Activated CD8-positive, alpha-beta memory T cell treated with anti-CD3 and anti-CD28 coated beads for 48 hours (primary cell): ENCODE data around the gene SPINT3.
"Not testable (repeated sequence)": the region's sequence is repeated elsewhere in the genome, so short reads cannot be mapped to it uniquely, and the experiment has no call there.

Experiments used
- DNase-seq, 3 experiments: peaks; one replicate each; pipeline ENCODE4 v3.0.0-alpha.2; 2020; ENCODE audit warnings: low read depth in 2 of 3, low spot score in 2 of 3

The SPINT3 gene

GRCh38 chr20:45503403-45503802 lies 12.0 kb downstream of the SPINT3 start:
- DNase-seq = no peak

GRCh38 chr20:45502561-45502960 lies 12.9 kb downstream of the SPINT3 start:
- no peak for DNase-seq

DNA sequence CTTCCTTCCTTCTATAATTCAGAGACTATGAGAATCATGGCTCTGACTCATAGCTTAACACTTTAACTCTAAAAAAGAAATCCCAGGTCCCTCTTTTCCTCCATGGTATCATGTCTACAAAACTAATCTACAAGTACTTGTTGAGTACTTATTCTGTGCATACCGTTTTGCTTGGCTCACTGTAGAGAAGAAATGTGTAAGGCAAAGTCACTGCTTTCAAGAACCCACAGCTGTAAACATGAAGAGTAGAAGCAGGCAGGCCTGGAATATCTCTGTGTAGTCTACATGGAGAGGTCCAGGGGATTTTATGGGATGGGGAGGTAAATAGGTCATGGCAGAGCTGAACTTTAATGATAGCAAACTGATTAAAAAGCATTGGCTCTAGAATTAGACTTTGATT lies 13.8 kb downstream of the SPINT3 start:
- no peak for DNase-seq

DNA sequence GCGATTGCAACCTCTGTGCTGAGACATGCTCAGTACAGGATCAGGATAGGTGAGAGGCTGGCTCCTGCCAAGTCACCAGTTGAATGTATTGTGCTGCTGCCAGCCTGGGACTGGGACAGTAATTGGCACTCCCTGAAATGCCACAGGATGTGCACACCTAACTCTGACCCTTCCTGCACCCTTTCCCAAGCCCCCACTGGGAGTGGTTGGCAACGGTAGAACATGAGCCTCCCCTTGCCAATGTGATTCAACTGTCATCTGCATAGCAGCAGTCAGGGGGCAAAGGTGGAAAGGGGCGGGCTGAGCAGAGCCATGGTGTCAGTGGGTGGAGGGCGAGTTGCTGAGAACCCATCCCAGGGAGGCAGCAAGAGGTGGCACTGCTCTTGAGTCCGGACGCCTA lies 15.4 kb downstream of the SPINT3 start:
- no peak for DNase-seq

DNA sequence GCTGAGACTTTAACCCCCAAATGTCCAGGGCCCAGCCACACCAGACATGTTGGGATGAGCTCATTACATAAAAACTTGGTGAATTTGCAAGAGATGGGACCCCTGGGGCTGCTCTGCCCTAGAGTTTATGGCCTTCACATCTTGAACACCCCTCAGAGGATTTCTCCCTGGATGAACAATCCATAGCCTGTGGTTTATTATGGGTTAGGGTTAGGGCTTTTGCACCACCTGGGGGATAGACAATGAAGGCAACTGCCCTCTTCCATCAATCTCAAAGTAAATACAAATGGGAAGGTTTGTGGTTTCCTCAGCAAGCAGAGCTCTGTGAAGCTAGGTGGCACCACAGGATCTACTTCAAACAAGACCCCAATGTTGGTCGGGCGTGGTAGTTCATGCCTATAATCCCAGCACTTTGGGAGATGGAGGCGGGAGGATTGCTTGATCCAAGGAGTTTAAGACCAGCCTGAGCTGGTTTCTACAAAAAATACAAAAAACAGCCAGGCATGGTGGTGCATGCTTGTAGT lies 17.4 kb downstream of the SPINT3 start:
- no peak for DNase-seq

GRCh38 chr20:45496166-45496565 lies 19.3 kb downstream of the SPINT3 start:
- DNase-seq = no peak

GRCh38 chr20:45495501-45495941 lies 19.9 kb downstream of the SPINT3 start:
- DNase-seq = no peak

GRCh38 chr20:45489083-45489531 lies 26.3 kb downstream of the SPINT3 start:
- DNase-seq = no peak

GRCh38 chr20:45487231-45487635 lies 28.2 kb downstream of the SPINT3 start:
- no peak for DNase-seq

GRCh38 chr20:45485388-45485787 lies 30.0 kb downstream of the SPINT3 start:
- DNase-seq = no peak

DNA sequence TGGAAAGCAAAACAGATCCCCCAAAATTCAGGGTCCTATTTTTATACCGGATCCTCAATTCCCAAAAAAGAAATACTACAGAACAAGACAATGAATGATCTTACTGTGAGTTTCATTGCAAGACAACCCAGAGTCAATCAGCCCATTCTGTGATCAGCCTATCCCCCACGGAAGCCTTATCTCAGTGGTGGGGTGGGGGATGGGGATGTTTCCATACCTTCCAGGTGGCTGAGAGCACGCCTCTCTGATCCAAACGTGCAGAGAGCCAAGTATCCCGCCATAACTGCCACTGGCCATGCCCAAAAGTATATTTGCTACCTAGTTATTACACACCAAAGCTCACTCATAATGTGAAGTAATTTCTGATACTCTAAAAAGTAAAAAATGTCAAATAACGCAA lies 30.7 kb downstream of the SPINT3 start:
- no peak for DNase-seq

DNA sequence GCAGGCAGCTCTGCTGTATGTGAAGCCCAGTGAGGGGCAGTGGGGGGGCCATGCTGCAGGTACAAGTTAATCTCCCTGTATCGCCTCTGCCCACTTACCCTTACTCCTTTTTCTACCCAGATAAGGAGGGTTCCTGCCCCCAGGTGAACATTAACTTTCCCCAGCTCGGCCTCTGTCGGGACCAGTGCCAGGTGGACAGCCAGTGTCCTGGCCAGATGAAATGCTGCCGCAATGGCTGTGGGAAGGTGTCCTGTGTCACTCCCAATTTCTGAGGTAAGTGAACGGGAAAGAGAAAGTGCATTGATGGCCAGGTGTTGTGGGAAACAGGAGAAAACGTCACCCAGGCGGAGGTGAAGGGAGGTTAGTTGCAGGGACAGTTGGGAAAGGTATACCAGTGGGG lies 35.6 kb downstream of the SPINT3 start:
- DNase-seq = no peak

DNA sequence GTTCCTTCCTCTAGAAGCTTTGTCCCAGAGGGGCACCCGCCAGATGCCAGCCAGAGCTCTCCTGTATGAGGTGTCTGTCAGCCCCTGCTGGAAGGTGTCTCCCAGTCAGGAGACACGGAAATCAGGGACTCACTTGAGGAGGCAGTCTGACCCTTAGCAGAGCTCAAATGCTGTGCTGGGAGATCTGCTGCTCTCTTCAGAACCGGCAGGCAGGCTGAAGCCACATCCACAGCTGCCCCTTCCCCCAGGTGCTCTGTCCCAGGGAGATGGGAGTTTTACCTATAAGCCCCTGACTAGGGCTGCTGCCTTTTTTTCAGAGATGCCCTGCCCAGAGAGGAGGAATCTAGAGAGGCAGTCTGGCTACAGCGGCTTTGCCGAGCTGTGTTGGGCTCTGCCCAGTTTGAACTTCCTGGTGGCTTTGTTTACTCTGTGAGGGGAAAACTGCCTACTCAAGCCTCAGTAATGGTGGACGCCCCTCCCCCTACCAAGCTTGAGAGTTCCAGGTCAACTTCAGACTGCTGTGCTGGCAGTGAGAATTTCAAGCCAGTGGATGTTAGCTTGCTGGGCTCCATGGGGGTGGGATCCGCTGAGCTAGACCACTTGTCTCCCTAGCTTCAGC lies 37.8 kb downstream of the SPINT3 start:
- DNase-seq = not testable (repeated sequence)

DNA sequence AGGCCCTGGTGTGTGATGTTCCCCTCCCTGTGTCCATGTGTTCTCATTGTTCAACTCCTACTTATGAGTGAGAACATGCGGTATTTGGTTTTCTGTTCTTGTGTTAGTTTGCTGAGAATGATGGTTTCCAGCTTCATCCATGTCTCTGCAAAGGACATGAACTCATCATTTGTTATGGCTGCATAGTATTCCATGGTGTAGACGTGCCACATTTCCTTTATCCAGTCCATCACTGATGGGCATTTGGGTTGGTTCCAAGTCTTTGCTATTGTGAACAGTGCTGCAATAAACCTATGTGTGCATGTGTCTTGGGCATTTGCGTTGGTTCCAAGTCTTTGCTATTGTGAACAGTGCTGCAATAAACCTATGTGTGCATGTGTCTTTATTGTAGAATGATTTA lies 43.1 kb downstream of the SPINT3 start:
- not testable (repeated sequence) for DNase-seq

DNA sequence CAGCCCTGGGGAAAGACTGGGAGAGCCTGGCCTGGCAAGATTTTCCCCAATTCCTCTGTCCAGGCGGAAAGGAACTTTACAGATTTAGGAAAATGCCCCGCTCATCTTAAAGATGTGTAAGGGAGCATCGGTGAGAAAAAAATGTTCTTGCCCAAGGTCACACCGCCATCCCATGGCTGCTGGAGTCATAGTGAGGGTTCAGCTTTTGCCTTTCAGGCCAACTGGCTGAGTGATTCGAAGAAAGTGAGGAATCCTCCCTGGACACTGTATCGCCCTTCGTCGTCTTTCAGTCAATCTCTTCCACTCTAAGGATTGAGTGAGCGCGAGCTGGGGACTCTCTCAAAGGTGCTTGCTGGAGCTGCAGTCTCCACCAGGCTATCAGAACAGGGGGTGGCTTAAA lies 44.5 kb downstream of the SPINT3 start:
- DNase-seq = no peak

DNA sequence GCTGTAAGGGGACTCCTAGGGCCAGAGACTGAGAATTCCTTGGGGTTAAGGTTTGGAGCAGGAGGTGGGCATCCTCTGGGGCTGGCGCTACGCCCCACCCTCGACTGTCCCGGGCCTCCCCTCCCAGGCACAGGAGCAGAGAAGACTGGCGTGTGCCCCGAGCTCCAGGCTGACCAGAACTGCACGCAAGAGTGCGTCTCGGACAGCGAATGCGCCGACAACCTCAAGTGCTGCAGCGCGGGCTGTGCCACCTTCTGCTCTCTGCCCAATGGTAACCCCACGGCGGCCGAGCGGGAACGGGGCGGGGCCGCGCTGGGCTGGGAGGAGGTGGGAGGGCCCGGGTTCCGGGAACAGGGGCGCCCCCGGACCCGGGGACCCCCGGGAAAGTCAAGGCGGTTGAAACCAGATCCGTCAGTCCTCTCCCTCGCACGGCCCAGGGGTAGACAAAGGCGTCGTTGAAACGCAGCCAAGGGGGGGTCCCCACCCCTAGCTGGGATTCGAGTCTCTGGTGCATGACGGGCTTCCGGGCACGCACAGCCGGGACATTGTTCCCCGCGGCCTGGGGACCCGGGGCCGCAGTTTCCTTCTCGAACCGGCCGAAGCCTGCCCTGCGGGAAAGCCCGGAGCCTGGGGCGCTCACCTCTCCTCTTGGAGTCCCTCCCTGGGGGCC lies 45.0 kb downstream of the SPINT3 start:
- peak in 1 of 3 experiments; percentile 30 for DNase-seq

DNA sequence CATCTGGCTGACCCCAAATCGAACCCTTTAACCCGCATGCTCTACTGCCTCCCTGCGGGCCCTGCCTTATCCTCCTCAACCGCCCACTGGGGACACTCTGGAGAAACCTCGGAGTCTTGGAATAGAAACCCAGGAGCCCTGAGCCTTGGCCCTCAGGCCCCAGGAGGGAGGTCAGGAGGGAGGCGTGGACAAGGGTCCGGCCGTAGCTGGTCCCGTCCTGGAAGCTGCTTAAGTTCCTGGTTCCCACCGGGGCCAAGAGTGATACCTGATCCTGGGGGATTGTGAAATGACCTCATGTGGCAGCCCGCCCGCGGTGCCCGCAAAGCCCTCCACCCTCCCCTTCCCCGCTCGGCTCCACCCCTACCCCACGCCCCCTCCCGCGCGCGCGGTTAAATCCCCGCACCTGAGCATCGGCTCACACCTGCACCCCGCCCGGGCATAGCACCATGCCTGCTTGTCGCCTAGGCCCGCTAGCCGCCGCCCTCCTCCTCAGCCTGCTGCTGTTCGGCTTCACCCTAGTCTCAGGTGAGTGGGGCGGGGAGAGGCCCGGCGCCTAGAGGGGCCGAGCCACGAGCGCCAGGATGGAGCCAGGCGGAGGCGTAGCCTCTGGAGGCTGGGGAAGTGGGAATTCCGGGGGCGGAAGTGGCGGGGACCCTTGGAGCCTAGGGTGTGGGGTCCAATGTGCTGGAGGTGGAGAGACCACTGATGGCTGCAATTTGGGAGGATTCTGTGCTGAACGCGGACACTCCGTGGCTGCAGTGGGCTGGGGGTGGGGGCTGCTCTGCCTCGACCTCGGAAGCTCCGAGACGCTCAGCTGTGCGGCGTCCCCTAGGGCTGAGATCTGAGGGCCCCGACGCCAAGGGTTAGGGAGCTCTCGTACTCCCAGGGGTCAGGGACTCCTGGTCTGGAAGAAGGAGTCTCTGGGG lies 45.8 kb downstream of the SPINT3 start, which contains the start of gene WFDC2:
Gene WFDC2, plus strand, starts transcription at position 418 of the 926 bp plus-strand sequence. Its CDS starts 29 bp downstream, at position 447.
- DNase-seq = no peak

GRCh38 chr20:45467861-45468260 lies 47.6 kb downstream of the SPINT3 start:
- no peak for DNase-seq

GRCh38 chr20:45467172-45467571 lies 48.2 kb downstream of the SPINT3 start:
- no peak for DNase-seq

DNA sequence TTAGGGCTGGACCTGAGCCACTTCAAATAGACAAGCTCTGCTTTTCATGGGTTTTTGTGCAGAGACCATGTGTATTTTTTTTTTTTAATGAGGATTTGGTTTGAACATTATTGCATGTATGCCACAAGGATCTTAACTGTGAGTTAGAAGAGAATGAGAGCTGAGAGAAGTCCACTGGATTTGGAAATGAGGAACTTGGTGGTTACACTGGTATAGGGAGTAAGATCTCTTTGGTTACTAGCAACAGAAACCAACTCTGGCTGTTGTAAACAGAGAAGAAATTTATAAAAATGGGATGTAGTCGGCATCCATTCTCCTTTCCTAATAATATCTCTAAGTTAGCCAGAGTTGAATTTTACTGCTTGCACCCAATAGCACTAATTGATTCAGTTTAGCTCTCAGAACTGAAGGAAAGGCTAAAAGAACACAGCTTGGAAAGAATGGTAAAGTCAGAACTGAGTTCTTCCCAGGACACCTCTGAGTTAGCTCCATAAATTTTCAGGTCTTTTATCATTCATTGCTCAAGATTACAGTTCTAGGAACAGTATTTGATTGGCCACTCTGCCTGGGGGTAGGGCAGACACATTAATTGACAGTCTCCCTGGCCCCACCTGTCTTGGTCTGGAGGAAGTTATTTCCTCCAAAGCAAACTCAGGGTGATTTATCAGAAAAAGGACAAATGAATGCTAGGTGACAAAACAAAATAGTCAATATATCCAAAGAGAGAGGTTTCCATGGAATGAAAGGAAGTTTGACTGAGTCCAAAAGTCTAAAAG lies 49.7 kb downstream of the SPINT3 start:
- DNase-seq = no peak

DNA sequence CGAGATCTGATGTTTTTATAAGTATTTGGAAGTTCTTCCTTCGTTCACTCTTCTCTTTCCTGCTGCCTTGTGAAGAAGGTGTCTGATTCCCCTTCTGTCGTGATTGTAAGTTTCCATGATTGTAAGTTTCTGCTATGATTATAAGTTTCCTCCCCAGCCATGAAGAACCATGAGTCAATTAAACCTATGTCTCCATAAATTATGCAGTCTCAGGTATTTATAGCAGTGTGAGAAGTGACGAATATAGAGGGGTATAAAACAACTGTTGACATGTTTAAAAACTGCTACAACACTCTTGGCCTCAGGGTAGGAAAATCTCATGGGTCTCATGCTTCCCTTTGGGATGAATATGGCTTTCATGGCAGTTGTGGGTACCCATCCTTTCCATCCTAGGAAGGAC lies 51.7 kb downstream of the SPINT3 start:
- DNase-seq = no peak
